Stimulated activated CD4-positive, alpha-beta T cell treated with anti-CD3 and anti-CD28 coated beads, Interleukin-4, amount 100 ng/mL, for 4 hours (primary cell): ENCODE results near the gene SCFD2.

Source experiments
- DNase-seq, 2 experiments: peaks; one replicate each; pipeline ENCODE4 v3.0.0-alpha.2; 2020

The SCFD2 gene

GRCh38 chr4:52947401-52948056 is 418.3 kb downstream of the SCFD2 start:
- no peak for DNase-seq

- DNase-seq = no peak
Measured at GRCh38 chr4:52946855-52947254, 419.0 kb downstream of the SCFD2 start.

- DNase-seq = no peak
Measured at GRCh38 chr4:52945982-52946381, 419.9 kb downstream of the SCFD2 start.

GRCh38 chr4:52945326-52945898 is 420.4 kb downstream of the SCFD2 start:
- DNase-seq = no peak

- no peak for DNase-seq
Measured at GRCh38 chr4:52943677-52944076, 422.2 kb downstream of the SCFD2 start.

GRCh38 chr4:52942936-52943335 is 422.9 kb downstream of the SCFD2 start:
- no peak for DNase-seq

GRCh38 chr4:52941450-52941849 is 424.4 kb downstream of the SCFD2 start:
- DNase-seq = no peak

GRCh38 chr4:52939739-52940138 is 426.1 kb downstream of the SCFD2 start:
- DNase-seq = no peak

GRCh38 chr4:52939325-52939724 is 426.5 kb downstream of the SCFD2 start:
- DNase-seq = no peak

GRCh38 chr4:52937829-52938228 is 428.0 kb downstream of the SCFD2 start:
- DNase-seq = no peak

GRCh38 chr4:52936729-52937128 is 429.1 kb downstream of the SCFD2 start:
- DNase-seq = no peak

- no peak for DNase-seq
Measured at GRCh38 chr4:52935317-52935716, 430.5 kb downstream of the SCFD2 start.

- DNase-seq = no peak
Measured at GRCh38 chr4:52933738-52934137, 432.1 kb downstream of the SCFD2 start.

GRCh38 chr4:52932591-52933470 is 433.0 kb downstream of the SCFD2 start:
- no peak for DNase-seq

GRCh38 chr4:52931243-52931642 is 434.6 kb downstream of the SCFD2 start:
- DNase-seq = no peak

- no peak for DNase-seq
Measured at GRCh38 chr4:52926196-52926974, 439.5 kb downstream of the SCFD2 start.

- no peak for DNase-seq
Measured at GRCh38 chr4:52925531-52925968, 440.3 kb downstream of the SCFD2 start.

GRCh38 chr4:52919461-52919860 is 446.4 kb downstream of the SCFD2 start:
- no peak for DNase-seq

GRCh38 chr4:52917817-52918216 is 448.0 kb downstream of the SCFD2 start:
- no peak for DNase-seq

GRCh38 chr4:52915730-52916300 is 450.0 kb downstream of the SCFD2 start:
- no peak for DNase-seq

- no peak for DNase-seq
Measured at GRCh38 chr4:52915191-52915590, 450.7 kb downstream of the SCFD2 start.

- DNase-seq = no peak
Measured at GRCh38 chr4:52914051-52914605, 451.7 kb downstream of the SCFD2 start.
